HUES6 (cell line): Measurements from ENCODE around the gene NOTCH4.
"Not testable (repeated sequence)": the region's sequence is repeated elsewhere in the genome, so short reads cannot be mapped to it uniquely, and the experiment has no call there.

ENCODE experiments used
- H3K27ac ChIP-seq: 2 replicates; pipeline ENCODE4 v1.7.0; 2013; ENCODE audit warnings: low read depth, mild to moderate bottlenecking, low read length, inconsistent platforms
- H3K27me3 ChIP-seq: 2 replicates; pipeline ENCODE4 v1.6.1; 2013; ENCODE audit warnings: low read length; ENCODE audit not compliant: control insufficient read depth, insufficient read depth
- H3K36me3 ChIP-seq: 2 replicates; pipeline ENCODE4 v1.6.1; 2013; ENCODE audit warnings: low read length; ENCODE audit not compliant: control insufficient read depth, insufficient read depth
- H3K4me1 ChIP-seq: 2 replicates; pipeline ENCODE4 v1.6.1; 2013; ENCODE audit warnings: low read length; ENCODE audit not compliant: control insufficient read depth, insufficient read depth
- H3K4me3 ChIP-seq: 2 replicates; pipeline ENCODE4 v1.5.1; 2013; ENCODE audit warnings: low read depth, low read length
- H3K9ac ChIP-seq: one replicate; pipeline ENCODE4 v1.6.1; 2013; ENCODE audit warnings: mild to moderate bottlenecking, low read length
- H3K9me3 ChIP-seq: 2 replicates; pipeline ENCODE4 v1.6.1; 2013; ENCODE audit warnings: low read depth, low read length; ENCODE audit not compliant: control insufficient read depth, insufficient read depth

The NOTCH4 gene

DNA sequence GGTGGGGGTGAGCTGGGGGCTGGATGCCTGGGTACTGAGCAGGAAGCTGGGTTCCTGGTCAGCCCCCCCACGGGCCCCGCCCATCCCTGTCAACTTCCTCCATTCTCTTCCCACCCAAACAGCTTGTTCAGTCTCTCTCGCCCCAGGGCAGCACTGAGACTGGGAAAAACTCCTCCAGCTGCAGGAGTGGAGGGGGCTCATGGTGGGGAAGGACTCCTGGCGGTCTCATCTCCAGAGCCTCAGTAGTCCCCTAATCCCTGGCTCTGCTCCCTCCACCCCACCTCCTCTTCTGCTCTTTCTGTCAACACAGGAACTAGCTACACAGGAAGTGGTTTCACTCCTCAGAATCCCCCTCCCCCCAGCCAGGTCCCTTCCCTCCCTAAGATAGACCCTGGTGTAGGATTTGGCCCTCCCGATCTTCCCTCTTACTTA lies 31.2 kb downstream of the NOTCH4 start, which contains the start of gene GPSM3:
TSS of gene GPSM3 (minus strand) at position 36 of the 432 bp plus-strand sequence. CDS start 130 bp downstream, outside the sequence.
- peak within 1 kb of the TSS; percentile 9 for H3K9ac ChIP-seq
- H3K4me1 ChIP-seq = peaks cover 56% of the 10 kb centered on the region
- peak within 1 kb of the TSS; percentile 52 for H3K4me3 ChIP-seq
- H3K36me3 ChIP-seq = peaks cover 6% of the 10 kb centered on the region
- H3K27me3 ChIP-seq = no peaks in the 10 kb centered on the region
- no peaks in the 10 kb centered on the region for H3K9me3 ChIP-seq
- H3K27ac ChIP-seq = no peak within 1 kb of the TSS

DNA sequence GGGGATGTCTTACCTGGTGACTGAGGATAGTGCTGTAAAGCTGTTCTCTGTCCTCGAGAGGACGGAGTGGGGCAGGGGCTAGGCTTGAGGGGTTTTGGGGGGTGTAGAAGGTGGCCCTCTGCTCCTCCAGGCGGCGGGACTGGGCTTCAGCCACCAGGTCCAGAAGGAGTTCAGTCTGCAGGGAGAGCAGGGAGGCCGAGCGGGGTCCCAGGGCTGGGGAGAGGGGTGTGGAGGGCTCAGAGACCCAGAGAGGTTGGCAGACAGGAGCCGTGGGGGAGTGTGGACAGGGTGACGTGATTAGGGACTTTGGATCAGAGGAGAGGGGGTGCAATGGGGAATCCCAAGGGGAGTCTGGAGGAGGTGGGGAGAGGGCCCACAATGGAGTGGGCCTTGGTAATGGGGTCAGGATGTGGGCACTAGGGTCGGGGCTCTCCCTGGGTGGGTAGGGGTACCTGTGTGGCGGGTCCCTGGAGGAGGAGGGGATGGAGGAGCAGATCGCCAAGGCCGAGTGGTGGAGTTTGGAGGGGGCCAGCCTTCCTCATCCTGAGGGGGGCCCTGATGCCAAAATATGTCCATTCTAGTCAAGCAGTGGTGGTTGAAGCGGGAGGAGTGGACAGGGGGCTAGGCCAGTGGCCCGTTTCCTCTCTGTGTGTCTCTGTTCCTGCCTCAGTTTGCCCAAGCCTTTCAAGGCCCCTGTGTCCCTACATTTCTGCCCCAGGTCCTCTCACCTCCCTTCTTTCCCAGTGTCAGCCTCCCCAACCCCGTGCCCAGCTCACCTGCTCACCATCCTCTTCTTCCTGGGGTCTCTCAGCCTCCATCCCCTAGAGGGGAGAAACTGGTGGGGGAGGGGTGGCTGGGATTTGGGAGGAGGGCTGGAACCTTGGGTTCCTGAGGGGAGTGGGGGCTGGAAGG lies 31.9 kb downstream of the NOTCH4 start:
- Histone ChIP-seq H3K4me3 (peak overlapping the region; percentile 15; the same call in 1 of the 2 replicates), H3K27ac (no peak overlapping the region), H3K9ac (no peak overlapping the region), H3K9me3 (no peaks in the 10 kb centered on the region), H3K36me3 (peaks cover 13% of the 10 kb centered on the region), H3K4me1 (peaks cover 50% of the 10 kb centered on the region), H3K27me3 (no peaks in the 10 kb centered on the region)

DNA sequence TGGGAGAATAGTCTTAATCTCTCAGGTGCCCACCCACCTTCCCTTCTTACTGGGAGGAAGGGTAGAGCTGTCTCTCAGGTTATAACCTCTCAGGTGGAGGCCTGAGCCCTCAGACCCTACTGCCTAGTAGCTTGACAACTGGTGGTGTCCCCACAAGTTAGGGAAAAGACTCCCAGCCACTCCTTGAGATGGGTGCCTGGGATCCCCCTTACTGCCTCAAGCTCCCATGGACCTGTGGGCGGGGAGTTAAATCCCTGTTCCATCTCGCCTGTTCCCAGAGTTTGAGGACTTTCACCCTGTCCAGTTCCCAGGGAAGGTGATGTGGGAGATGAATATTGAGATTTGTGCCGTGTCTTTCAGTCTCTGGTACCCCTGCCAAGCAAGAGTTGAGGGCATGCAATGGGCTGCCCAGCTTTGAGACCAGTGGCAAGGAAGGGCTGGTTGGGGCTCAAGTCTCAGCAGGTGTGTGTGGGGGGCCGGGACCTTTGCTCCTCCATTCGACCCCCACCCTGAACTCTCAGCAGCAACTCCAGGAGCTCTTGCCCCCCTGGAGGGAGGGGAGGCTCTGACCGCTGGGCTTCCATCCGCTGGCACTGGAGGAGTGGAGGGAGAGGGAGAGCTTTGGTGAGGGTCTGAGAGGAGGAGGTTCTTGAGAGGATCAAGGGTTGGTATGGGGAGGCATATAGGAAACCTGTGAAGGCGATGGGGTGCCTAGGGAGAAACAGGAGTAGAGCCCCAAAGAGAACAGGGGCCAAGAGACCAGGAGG lies 32.8 kb downstream of the NOTCH4 start:
- no peaks in the 10 kb centered on the region for H3K9me3 ChIP-seq
- peak overlapping the region; percentile 53; the same call in 1 of the 2 replicates for H3K4me3 ChIP-seq
- H3K36me3 ChIP-seq = peaks cover 21% of the 10 kb centered on the region
- H3K4me1 ChIP-seq = peaks cover 45% of the 10 kb centered on the region
- H3K27me3 ChIP-seq = no peaks in the 10 kb centered on the region
- peak overlapping the region; percentile 72; the same call in 1 of the 2 replicates for H3K27ac ChIP-seq
- H3K9ac ChIP-seq = peak overlapping the region; percentile 43

DNA sequence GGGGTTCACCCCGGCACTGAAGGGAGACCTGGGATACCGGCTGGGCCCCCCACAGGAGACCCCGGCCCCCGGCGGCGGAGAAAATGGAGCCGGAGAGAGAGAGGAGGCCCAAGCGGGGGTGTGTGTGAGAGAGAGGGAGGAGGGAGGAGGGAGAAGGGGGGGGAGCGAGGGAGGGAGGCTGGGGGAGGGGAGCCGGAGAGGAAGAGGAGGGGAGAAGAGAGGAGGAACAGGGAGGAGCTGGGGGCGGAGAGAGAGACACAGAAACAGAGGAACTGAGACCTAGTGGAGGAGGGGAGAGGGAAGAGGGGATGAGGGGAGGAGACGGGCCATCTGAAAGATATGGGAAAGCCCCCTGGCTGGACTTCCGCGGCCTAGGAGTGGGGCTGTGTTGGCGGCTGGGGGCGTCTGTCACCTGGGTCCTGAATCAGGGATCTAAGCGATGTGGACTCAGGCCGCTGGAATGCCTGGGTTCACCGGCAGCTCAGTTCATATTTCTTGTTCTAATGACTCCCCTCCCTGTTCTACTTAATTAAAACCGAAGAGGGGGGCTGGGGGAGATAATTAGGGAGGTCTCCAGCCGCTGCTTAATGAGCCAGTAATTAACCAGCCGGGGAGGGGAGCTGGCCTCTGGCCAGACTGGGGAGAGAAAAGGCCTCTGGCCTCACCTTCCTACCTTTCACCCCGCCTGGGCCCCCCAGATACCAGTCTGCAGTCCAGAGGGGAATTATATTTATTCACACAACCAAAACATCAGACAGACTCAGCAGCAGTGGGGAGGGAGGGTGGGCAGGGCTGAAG lies 33.6 kb downstream of the NOTCH4 start, which contains the start of gene PBX2:
TSS of gene PBX2 (minus strand) at position 149 of the 798 bp plus-strand sequence. CDS start 287 bp downstream, outside the sequence.
- no peaks in the 10 kb centered on the region for H3K27me3 ChIP-seq
- H3K36me3 ChIP-seq = peaks cover 23% of the 10 kb centered on the region
- peak within 1 kb of the TSS; percentile 72 for H3K9ac ChIP-seq
- peak within 1 kb of the TSS; percentile 72 for H3K27ac ChIP-seq
- H3K4me3 ChIP-seq = peak within 1 kb of the TSS; percentile 53
- peaks cover 45% of the 10 kb centered on the region for H3K4me1 ChIP-seq
- H3K9me3 ChIP-seq = no peaks in the 10 kb centered on the region

DNA sequence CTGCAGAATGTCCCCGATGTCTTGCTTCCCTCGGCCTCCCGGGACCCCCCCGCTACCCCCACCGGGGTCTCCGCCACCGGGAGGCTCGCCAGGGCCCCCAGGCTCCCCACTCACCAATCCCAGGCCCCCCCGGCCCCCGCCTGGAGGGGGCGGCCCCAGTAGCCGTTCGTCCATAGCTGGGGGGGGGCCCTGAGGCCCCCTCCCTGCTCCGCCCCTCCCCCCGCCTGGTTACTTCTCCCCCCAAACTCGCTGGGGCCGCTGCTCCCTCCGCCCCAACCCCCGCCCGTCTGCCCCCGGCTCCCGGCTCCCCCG lies 34.2 kb downstream of the NOTCH4 start:
- Histone ChIP-seq H3K4me3 (peak overlapping the region; percentile 53), H3K27ac (peak overlapping the region; percentile 68), H3K36me3 (peaks cover 23% of the 10 kb centered on the region), H3K9me3 (no peaks in the 10 kb centered on the region), H3K27me3 (no peaks in the 10 kb centered on the region), H3K9ac (peak overlapping the region; percentile 72), H3K4me1 (peaks cover 40% of the 10 kb centered on the region)

DNA sequence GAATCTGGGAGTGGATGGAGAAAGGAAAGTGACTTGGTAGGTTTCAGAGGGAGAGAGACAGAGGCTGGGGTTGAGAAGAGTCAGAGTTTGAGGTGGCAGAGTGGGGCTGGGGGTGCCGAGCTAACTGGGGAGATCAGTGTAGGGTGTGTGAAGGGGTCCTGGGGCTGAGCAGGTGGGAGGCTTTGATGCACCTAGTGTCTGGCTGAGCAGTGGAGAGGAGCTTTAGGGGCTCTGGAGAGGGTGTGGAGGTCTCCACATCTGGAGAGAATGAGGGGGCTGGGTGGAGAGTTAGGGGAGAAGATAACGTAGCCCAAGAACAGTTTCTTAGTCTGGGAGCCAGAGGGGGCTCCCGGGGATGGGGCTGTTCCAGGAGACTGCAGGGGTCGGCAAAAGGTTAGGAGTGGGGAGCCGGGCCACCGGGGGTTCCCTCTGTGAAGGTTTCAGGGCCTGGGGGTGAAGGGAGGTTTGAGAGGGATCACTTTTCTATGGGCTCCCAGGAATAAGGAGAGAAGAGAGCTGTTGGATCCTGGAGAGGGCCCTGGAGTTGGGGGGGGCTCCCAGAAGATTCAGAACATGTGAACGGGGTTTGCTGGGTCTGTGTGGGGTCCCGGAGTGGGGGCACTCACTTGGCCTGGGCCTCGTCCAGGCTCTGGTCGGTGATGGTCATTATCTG lies 34.7 kb downstream of the NOTCH4 start:
- peaks cover 37% of the 10 kb centered on the region for H3K4me1 ChIP-seq
- H3K9me3 ChIP-seq = no peaks in the 10 kb centered on the region
- peaks cover 25% of the 10 kb centered on the region for H3K36me3 ChIP-seq

DNA sequence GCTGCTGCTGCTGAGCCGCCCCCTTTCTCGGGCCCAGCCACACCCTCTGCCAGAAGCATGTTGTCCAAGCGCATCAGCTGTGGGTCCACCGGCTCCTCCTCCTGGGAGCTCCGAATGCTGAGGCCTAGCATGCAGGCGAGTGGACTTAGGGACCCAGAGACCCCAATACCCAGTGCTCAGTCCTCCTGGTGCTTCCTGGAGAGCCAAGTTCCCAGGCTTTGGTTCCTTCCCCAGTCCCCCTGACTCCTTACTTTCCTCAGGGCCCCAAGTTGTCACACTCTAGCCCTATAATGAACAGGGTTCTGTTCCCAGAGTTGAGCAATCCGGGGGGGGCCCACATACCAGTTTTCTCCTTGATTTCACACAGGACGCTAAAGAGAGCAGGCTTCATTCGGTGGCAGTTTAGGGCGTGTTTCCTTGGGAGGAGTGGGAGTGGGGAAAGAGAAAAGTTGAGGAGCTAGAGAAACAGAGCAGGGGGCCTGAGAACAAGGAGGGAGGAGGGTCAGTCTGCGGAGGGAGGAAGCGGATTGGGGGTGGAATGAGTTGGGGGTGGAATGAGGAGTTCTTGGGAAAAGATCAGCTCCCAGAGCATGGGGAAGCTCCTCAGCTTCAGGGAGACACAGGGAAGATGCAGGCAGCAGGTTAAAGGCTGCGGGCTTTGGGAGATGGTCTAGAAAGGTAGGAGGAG lies 35.3 kb downstream of the NOTCH4 start:
- Histone ChIP-seq H3K36me3 (peaks cover 31% of the 10 kb centered on the region), H3K9me3 (no peaks in the 10 kb centered on the region), H3K9ac (peak overlapping the region; percentile 72), H3K4me1 (peaks cover 37% of the 10 kb centered on the region), H3K27ac (no peak overlapping the region), H3K4me3 (peak overlapping the region; percentile 53), H3K27me3 (no peaks in the 10 kb centered on the region)

More for the DNA sequence above, 34.7 kb downstream of the NOTCH4 start:
- peak overlapping the region; percentile 68 for H3K27ac ChIP-seq
- peak overlapping the region; percentile 72 for H3K9ac ChIP-seq
- H3K4me3 ChIP-seq = peak overlapping the region; percentile 53
- no peaks in the 10 kb centered on the region for H3K27me3 ChIP-seq

DNA sequence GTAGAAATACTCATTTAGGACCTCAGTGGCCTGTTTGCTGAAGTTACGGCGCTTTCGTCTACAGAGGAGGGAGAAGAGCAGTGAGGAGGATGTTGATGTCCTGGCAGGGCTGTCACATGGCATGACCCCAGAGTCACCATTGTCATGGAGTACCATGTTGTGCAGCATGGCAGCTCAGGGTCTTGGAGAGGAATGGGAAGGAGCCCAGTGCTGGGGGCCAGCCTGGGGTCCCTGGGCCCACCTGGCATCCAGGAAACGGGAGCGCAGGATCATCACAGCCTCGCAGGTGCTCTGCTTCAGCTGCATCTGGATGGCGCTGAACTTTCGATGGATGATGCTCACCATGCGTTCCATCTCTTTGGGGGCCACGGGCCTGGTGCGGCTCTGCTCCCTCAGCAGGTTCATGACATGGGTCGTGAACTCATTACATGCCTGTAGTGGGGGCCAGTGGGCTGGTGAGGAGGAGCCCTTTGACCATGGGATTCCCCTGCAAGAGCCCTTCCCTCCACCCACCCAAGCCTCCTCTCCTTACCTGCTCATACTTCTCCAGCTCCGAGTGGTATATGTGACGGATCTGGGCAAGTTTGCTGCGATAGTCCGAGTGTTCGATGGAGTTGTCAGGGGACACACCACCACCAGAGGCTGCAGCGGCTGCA lies 36.0 kb downstream of the NOTCH4 start:
- not testable (repeated sequence) for H3K27ac ChIP-seq, H3K9me3 ChIP-seq, H3K27me3 ChIP-seq, H3K4me3 ChIP-seq, H3K9ac ChIP-seq
- Histone ChIP-seq H3K36me3 (peaks cover 38% of the 10 kb centered on the region), H3K4me1 (peaks cover 34% of the 10 kb centered on the region)

DNA sequence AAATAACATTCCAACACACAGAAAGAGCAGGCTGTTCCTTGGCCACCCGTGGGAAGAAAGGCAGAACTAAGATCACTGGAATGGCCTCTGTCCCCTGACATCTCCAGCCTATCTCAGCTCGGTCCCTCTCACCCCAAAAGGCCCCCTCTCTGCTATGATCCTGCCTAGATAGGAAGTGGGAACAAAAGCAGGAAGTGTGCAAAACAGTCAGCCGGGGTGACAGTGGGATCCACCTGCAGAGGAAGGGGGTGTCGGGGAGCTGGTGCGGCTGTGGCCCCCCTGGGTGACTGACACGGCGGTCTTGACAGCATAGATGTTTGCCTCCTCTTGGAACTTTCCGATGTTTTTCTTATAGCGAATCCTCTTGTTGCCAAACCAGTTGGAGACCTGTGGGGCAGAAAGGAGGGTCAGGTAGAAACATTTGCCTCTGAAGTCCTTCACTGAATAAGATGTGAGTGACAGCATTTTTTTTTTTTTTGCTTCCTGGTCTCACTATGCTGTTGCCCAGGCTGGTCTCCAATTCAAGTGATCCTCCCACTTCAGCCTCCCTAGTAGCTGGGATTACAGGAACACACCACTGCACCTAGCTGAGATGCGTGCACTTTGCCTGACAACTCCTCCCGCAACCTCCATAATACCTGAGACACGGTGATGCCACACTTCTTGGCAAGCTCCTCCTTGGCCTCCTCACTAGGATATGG lies 36.7 kb downstream of the NOTCH4 start:
- H3K9me3 ChIP-seq = no peaks in the 10 kb centered on the region
- no peak overlapping the region for H3K4me3 ChIP-seq
- peaks cover 45% of the 10 kb centered on the region for H3K36me3 ChIP-seq
- H3K4me1 ChIP-seq = peaks cover 29% of the 10 kb centered on the region
- H3K9ac ChIP-seq = no peak overlapping the region
- no peak overlapping the region for H3K27ac ChIP-seq
- no peaks in the 10 kb centered on the region for H3K27me3 ChIP-seq
